ENCODE measurements around the gene MRTFB. TPM values are rescaled to one million over a fixed set of nuclear protein-coding genes. Genes with fewer than 3 reads are reported as not detected.
A peak's percentile ranks its signal among the peaks of the same experiment; 100 is the strongest.

Gene MRTFB
- total and polyA plus RNA-seq, 4 experiments from 2014 or later = 6.1 to 26.7 (median 15.6) TPM

- no peaks in the 10 kb centered on the region for H3K27me3 Mint-ChIP-seq
- H3K27ac Mint-ChIP-seq = peak overlapping the region; percentile 14 to 88 (median 69)
- peaks cover 8 to 20% (median 11%) of the 10 kb centered on the region in 4 donors for H3K4me1 Mint-ChIP-seq
- H3K36me3 ChIP-seq (ENCODE audit: insufficient read depth, low read length) = no peaks in the 10 kb centered on the region
- peaks cover 0 to 2% (median 0%) of the 10 kb centered on the region in 8 donors for H3K9me3 Mint-ChIP-seq
- no peaks in the 10 kb centered on the region for H3K9me3 ChIP-seq (ENCODE audit: control insufficient read depth in 1 of 2, low read length in 2 of 2)
- CTCF ChIA-PET (ENCODE audit: partially characterized antibody) = interaction anchor here (0.9 to 1.2 kb wide), 3 partner anchors 10 to 390 kb away, joined by 3 read pairs; partner anchors contain the start of gene ERCC4
- H3K4me3 ChIP-seq (ENCODE audit: low read length in 2 of 2) = peak overlapping the region in 1 of 2 donors; percentile 22
- intact Hi-C loops (cut with micrococcal nuclease) = no loop called here
- no peaks in the 10 kb centered on the region for H3K27me3 ChIP-seq (ENCODE audit: insufficient read depth, low read length)
- peaks cover 11% of the 10 kb centered on the region for H3K4me1 ChIP-seq (ENCODE audit: insufficient read depth, low read length)
- peak in 4 of 5 donors; percentile 24 to 31 (median 25) for DNase-seq
- peak overlapping the region; percentile 9 for H3K27ac ChIP-seq (ENCODE audit: low read depth, low read length)
- POLR2A ChIA-PET (ENCODE audit: partially characterized antibody) = interaction anchor here (0.9 to 3.5 kb wide), 2 partner anchors 8 to 23 kb away, joined by 3 to 18 read pairs; no protein-coding TSS in a partner anchor
- peak overlapping the region; percentile 63 to 85 (median 77) for H3K4me3 Mint-ChIP-seq
- no peaks in the 10 kb centered on the region for H3K36me3 Mint-ChIP-seq
These were observed 238.1 kb downstream of the MRTFB start for GRCh38 chr16:14309001-14309886.

GRCh38 chr16:14309906-14310305 is 238.8 kb downstream of the MRTFB start:
- Histone ChIP-seq H3K9me3 (ENCODE audit: control insufficient read depth in 1 of 2, low read length in 2 of 2) (no peaks in the 10 kb centered on the region), H3K27ac (ENCODE audit: low read depth, low read length) (no peak overlapping the region), H3K36me3 (ENCODE audit: insufficient read depth, low read length) (no peaks in the 10 kb centered on the region), H3K4me1 (ENCODE audit: insufficient read depth, low read length) (peaks cover 11% of the 10 kb centered on the region), H3K27me3 (ENCODE audit: insufficient read depth, low read length) (no peaks in the 10 kb centered on the region), H3K4me3 (ENCODE audit: low read length in 2 of 2) (no peak overlapping the region)
- Mint-ChIP-seq H3K27me3 (no peaks in the 10 kb centered on the region), H3K27ac (peak overlapping the region in 3 of 7 donors; percentile 37 to 88 (median 47)), H3K36me3 (no peaks in the 10 kb centered on the region), H3K9me3 (peaks cover 0 to 2% (median 0%) of the 10 kb centered on the region in 8 donors), H3K4me1 (peaks cover 8 to 20% (median 11%) of the 10 kb centered on the region in 4 donors), H3K4me3 (peak overlapping the region in 4 of 8 donors; percentile 75 to 85 (median 80))
- CTCF ChIA-PET (ENCODE audit: partially characterized antibody) = interaction anchor here (0.9 kb wide), 1 partner anchor 12 kb away, joined by 3 read pairs; no protein-coding TSS in a partner anchor
- no peak for DNase-seq
- intact Hi-C loops (cut with micrococcal nuclease) = no loop called here
- POLR2A ChIA-PET (ENCODE audit: partially characterized antibody) = interaction anchor here (3.5 kb wide), 1 partner anchor 23 kb away, joined by 18 read pairs; no protein-coding TSS in a partner anchor

DNA sequence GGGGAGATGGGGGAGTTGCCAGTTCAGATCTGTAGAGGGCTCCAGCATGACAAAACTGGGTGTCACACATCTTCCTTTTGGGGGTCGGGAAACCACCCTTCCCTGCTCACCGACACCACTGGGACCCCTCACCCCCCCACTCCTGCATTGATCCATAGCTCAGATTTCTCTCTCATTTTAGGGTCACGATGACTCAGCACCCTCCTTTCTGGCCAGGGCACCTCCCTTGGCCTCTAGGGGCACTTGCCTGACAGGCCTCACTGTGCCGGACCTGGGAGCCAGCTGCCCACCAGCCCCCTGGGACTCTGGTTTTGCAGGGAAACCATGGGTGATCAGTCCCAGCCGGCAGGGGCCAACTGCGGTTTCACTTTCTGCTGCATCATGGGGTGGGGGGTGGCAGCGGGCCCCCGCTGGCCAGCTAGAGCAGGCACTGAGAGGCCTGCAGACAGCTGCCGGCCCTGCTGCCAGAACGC is 239.4 kb downstream of the MRTFB start:
- Histone ChIP-seq H3K4me3 (ENCODE audit: low read length in 2 of 2) (no peak overlapping the region), H3K27me3 (ENCODE audit: insufficient read depth, low read length) (no peaks in the 10 kb centered on the region), H3K36me3 (ENCODE audit: insufficient read depth, low read length) (no peaks in the 10 kb centered on the region), H3K9me3 (ENCODE audit: control insufficient read depth in 1 of 2, low read length in 2 of 2) (no peaks in the 10 kb centered on the region), H3K27ac (ENCODE audit: low read depth, low read length) (no peak overlapping the region), H3K4me1 (ENCODE audit: insufficient read depth, low read length) (peaks cover 11% of the 10 kb centered on the region)
- intact Hi-C loops (cut with micrococcal nuclease) = no loop called here
- H3K27ac Mint-ChIP-seq = no peak overlapping the region
- peaks cover 0 to 2% (median 0%) of the 10 kb centered on the region in 8 donors for H3K9me3 Mint-ChIP-seq
- H3K4me3 Mint-ChIP-seq = no peak overlapping the region
- POLR2A ChIA-PET (ENCODE audit: partially characterized antibody) = interaction anchor here (3.5 kb wide), 1 partner anchor 24 kb away, joined by 18 read pairs; no protein-coding TSS in a partner anchor
- H3K4me1 Mint-ChIP-seq = peaks cover 8 to 20% (median 11%) of the 10 kb centered on the region in 4 donors
- H3K36me3 Mint-ChIP-seq = no peaks in the 10 kb centered on the region
- no peak for DNase-seq
- H3K27me3 Mint-ChIP-seq = no peaks in the 10 kb centered on the region
- CTCF ChIA-PET (ENCODE audit: partially characterized antibody) = no interaction called here

- H3K27me3 Mint-ChIP-seq = no peaks in the 10 kb centered on the region
- H3K9me3 Mint-ChIP-seq = no peaks in the 10 kb centered on the region
- H3K4me1 Mint-ChIP-seq = peaks cover 4 to 9% (median 6%) of the 10 kb centered on the region in 4 donors
- Histone ChIP-seq H3K27ac (ENCODE audit: low read depth, low read length) (no peak overlapping the region), H3K4me3 (ENCODE audit: low read length in 2 of 2) (no peak overlapping the region), H3K36me3 (ENCODE audit: insufficient read depth, low read length) (no peaks in the 10 kb centered on the region), H3K4me1 (ENCODE audit: insufficient read depth, low read length) (peaks cover 4% of the 10 kb centered on the region), H3K9me3 (ENCODE audit: control insufficient read depth in 1 of 2, low read length in 2 of 2) (no peaks in the 10 kb centered on the region), H3K27me3 (ENCODE audit: insufficient read depth, low read length) (no peaks in the 10 kb centered on the region)
- H3K36me3 Mint-ChIP-seq = no peaks in the 10 kb centered on the region
- intact Hi-C loops (cut with micrococcal nuclease) = no loop called here
- ChIA-PET CTCF (ENCODE audit: partially characterized antibody) (no interaction called here), POLR2A (ENCODE audit: partially characterized antibody) (no interaction called here)
- DNase-seq = no peak
- H3K27ac Mint-ChIP-seq = peak overlapping the region in 1 of 7 donors; percentile 44
- H3K4me3 Mint-ChIP-seq = no peak overlapping the region
These were observed 243.0 kb downstream of the MRTFB start for GRCh38 chr16:14314116-14314515.

- Histone ChIP-seq H3K4me3 (ENCODE audit: low read length in 2 of 2) (no peak overlapping the region), H3K27me3 (ENCODE audit: insufficient read depth, low read length) (no peaks in the 10 kb centered on the region), H3K27ac (ENCODE audit: low read depth, low read length) (no peak overlapping the region), H3K36me3 (ENCODE audit: insufficient read depth, low read length) (no peaks in the 10 kb centered on the region), H3K4me1 (ENCODE audit: insufficient read depth, low read length) (no peaks in the 10 kb centered on the region), H3K9me3 (ENCODE audit: control insufficient read depth in 1 of 2, low read length in 2 of 2) (no peaks in the 10 kb centered on the region)
- no peaks in the 10 kb centered on the region for H3K9me3 Mint-ChIP-seq
- DNase-seq = no peak
- H3K4me1 Mint-ChIP-seq = no peaks in the 10 kb centered on the region
- H3K27ac Mint-ChIP-seq = peak overlapping the region in 1 of 7 donors; percentile 22
- intact Hi-C loops (cut with micrococcal nuclease) = no loop called here
- no peaks in the 10 kb centered on the region for H3K36me3 Mint-ChIP-seq
- H3K4me3 Mint-ChIP-seq = no peak overlapping the region
- ChIA-PET POLR2A (ENCODE audit: partially characterized antibody) (interaction anchor here (0.6 kb wide), 1 partner anchor 12 kb away, joined by 3 read pairs; no protein-coding TSS in a partner anchor), CTCF (ENCODE audit: partially characterized antibody) (no interaction called here)
- no peaks in the 10 kb centered on the region for H3K27me3 Mint-ChIP-seq
These were observed 244.7 kb downstream of the MRTFB start for GRCh38 chr16:14315683-14316320.

Small RNAs within 50 kb of the gene (microRNA-seq; reads per million reads assigned to microRNA genes)
- gene MIR193B (ENCODE audit: borderline microRNAs expressed, borderline number of aligned reads, borderline replicate concordance) (5.5 reads per million, percentile 26 among the genes with 10 or more reads in this experiment), gene MIR365A (ENCODE audit: borderline microRNAs expressed, borderline number of aligned reads, borderline replicate concordance) (not detected)

Other genes starting within 250 kb of the MRTFB start
- 10 to 100 TPM; 11.5 to 15.3 TPM for gene ERCC4, start 151.2 kb upstream of the MRTFB start, total RNA-seq
- gene ERCC4, start 151.2 kb upstream of the MRTFB start, polyA plus RNA-seq = 10 to 100 TPM; 12.6 to 15.9 TPM

All from CD4-positive, alpha-beta memory T cell (primary cell).